HG02884 (cell line): ENCODE measurements around the gene GPR22.

Source experiments
- ATAC-seq: cut with Tn5 transposase; IDR thresholded peaks from one replicate; pipeline ENCODE4 v1.9.1; 2021; ENCODE audit warnings: mild to moderate bottlenecking, moderate library complexity; ENCODE audit not compliant: unreplicated experiment

Gene GPR22

GRCh38 chr7:107474104-107474521, 4.3 kb downstream of the GPR22 start:
- ATAC-seq: no peak

- no peak for ATAC-seq
These were observed 9.4 kb downstream of the GPR22 start for GRCh38 chr7:107479303-107479702.

GRCh38 chr7:107480932-107481331, 11.1 kb downstream of the GPR22 start:
- no peak for ATAC-seq

- no peak for ATAC-seq
These were observed 12.7 kb downstream of the GPR22 start for GRCh38 chr7:107482571-107482970.

- no peak for ATAC-seq
These were observed 16.2 kb downstream of the GPR22 start for GRCh38 chr7:107486041-107486440.

- ATAC-seq: no peak
These were observed 23.0 kb downstream of the GPR22 start for GRCh38 chr7:107492875-107493274.

- no peak for ATAC-seq
These were observed 24.5 kb downstream of the GPR22 start for GRCh38 chr7:107494315-107494751.

- no peak for ATAC-seq
These were observed 25.0 kb downstream of the GPR22 start for GRCh38 chr7:107494884-107495283.

GRCh38 chr7:107495516-107495915, 25.7 kb downstream of the GPR22 start:
- no peak for ATAC-seq

- no peak for ATAC-seq
These were observed 29.9 kb downstream of the GPR22 start for GRCh38 chr7:107499731-107500130.

- no peak for ATAC-seq
These were observed 31.7 kb downstream of the GPR22 start for GRCh38 chr7:107501593-107501992.

GRCh38 chr7:107502154-107502553, 32.3 kb downstream of the GPR22 start:
- no peak for ATAC-seq

GRCh38 chr7:107502797-107503196, 32.9 kb downstream of the GPR22 start:
- ATAC-seq: no peak

- ATAC-seq: no peak
These were observed 33.8 kb downstream of the GPR22 start for GRCh38 chr7:107503687-107504086.

GRCh38 chr7:107505362-107505761, 35.5 kb downstream of the GPR22 start:
- ATAC-seq: no peak

GRCh38 chr7:107505997-107506673, 36.3 kb downstream of the GPR22 start:
- no peak for ATAC-seq

GRCh38 chr7:107506674-107507339, 37.0 kb downstream of the GPR22 start:
- no peak for ATAC-seq
